NOMO-1 treated with dmso at 0.1 percent for 144 hours (cell line): ENCODE data around the gene JAKMIP1.
"Not testable (repeated sequence)": the region's sequence is repeated elsewhere in the genome, so short reads cannot be mapped to it uniquely, and the experiment has no call there.

Experiments
- DNase-seq: peaks from one replicate; lab custom pipeline; 2025; ENCODE audit not compliant: unreplicated experiment; lab: John Stamatoyannopoulos, UW

Gene JAKMIP1

DNA sequence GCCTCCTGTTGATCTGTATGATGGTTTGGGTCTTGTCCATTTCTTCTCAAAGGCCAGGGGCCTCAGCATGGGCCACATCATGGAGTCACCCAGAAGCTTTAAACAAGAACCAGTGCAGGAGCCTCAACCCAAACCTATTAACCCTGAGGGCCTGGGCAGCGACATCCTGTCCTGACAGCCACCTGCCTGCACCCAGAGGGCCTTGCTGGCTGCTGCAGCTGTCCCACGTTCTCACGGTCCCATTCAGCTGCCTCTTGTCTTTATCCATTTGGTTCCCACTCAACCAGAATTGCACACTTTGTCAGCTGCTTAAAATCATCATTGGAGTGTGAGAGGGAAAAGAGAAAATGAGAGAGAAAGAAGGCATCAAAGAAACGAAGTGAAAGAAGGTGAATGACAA lies 203.7 kb downstream of the JAKMIP1 start:
- DNase-seq: no peak

DNA sequence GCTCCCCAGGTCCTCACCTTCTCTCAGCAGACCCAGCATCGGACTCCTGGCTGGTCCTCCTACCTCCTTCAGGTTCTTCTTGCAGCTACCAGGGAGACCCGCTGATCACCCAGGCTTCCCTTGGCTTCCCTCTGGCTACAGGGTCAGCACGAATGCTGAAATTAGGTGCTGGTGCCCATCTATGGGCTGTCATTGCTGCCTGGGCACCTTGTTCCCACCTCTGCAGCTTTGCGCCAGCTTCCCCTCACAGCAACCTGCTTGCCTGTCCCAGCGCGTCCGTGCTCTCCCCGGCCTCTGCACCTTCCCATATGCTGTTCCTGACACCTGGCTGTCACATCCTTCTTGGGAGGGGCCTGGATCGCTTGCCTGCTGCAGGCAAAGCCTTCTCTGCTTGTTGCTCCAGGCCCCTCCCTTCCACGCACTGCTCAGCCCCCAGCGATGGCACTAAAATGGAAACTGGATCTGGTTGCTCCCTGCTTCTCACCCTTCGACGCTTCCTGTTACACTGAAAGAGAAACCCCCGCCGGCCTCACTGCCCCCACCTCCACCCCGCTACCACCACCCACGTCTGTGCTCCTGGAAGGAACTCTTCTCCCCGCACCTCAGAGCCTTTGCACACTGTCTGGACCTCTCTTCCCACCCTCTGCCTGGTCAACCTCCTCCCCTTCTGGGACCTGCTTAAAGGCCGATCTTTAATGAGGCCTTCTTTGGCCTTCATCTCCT lies 204.3 kb downstream of the JAKMIP1 start:
- no peak for DNase-seq

GRCh38 chr4:5993876-5994811 lies 206.2 kb downstream of the JAKMIP1 start:
- no peak for DNase-seq

GRCh38 chr4:5993346-5993745 lies 207.0 kb downstream of the JAKMIP1 start:
- DNase-seq: not testable (repeated sequence)

GRCh38 chr4:5992828-5993321 lies 207.5 kb downstream of the JAKMIP1 start:
- no peak for DNase-seq

- no peak for DNase-seq
These were observed 208.1 kb downstream of the JAKMIP1 start for GRCh38 chr4:5992171-5992827.

- no peak for DNase-seq
These were observed 208.9 kb downstream of the JAKMIP1 start for GRCh38 chr4:5991405-5991804.

DNA sequence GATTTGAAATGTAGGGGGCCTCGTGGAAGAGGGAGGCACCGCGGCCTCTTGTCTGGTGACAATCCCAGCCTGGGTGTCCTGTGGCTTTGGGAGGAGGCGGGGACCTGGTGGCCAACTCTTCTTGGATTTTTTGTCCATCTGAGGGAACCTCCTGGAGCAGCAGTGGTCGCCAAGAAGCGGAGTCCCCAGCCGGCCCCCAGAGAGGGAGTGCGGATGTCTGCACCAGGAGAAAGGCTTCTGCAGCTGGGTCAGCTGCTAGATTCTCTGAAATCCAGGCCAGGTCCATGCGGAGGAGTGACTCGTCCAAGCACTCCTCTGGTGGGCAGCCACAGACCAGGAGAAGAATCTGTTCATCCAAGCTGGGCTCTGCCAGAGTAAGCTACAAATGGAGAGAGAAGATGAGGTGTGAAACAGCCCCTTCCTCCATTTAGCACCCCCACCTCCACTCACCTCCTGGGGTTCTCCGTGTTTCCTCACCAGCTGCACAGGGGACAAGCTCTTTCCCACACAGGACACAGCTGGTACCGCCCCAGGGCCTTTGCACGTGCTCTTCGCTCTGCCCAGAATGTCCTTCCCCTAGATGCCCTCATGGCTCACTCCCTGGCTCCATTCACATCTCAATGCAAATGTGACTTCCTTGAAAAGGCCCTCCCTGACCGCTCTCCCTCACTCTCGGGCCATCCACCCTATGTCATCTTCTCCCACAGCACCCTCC lies 209.7 kb downstream of the JAKMIP1 start:
- DNase-seq: no peak

- no peak for DNase-seq
These were observed 210.8 kb downstream of the JAKMIP1 start for GRCh38 chr4:5989236-5990225.

- no peak for DNase-seq
These were observed 212.1 kb downstream of the JAKMIP1 start for GRCh38 chr4:5988086-5988845.

DNA sequence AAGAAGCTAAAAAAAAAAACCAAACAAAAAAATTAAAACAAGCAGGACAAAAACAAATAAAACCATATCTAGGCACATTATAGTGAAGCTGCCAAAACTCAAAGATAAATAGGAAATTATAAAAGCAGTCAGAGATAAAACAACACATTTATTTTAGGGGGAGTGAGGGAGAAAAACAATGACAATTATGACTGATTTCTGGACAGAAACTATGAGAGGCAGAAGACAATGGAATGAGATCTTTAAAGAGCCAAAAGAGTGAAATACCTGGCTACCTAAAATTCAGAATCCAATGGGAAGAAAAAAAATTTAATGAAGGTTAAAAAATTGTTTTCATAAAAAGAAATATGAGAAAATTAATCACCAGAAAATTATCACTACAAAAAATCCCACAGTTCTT lies 215.5 kb downstream of the JAKMIP1 start:
- DNase-seq: no peak

- DNase-seq: no peak
These were observed 218.0 kb downstream of the JAKMIP1 start for GRCh38 chr4:5982156-5982973.

DNA sequence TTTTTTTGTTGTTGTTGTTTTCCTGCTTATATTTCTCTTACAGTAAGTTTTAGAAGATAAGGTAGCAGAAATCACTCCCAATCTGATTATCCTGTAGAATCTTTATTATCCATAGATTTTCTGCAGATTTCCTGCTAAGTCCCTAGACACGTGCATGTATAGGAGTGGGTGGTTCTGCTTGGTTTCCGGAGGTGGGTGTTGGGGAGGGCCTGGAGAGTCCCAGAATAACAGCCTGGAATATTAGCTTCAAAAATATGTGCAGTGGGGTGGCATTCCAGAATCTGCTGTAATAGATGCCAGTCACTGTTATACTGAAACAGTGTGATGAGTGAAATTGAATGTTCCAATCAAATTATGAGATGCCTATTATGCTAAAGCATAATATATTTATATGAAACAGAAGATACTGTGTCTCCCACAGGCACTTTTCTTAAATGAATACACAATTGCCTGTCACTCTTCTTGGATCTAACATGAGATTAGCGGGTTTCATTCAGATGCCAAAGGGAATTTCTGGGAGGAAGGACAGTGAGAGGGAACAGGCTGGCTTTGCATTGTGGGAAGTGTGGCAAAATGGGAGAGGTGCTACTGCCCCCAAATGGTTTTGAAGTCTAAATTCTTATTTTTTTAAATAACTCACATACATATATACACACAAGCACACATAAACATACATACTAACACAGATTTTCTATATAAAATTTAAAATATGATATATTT lies 219.8 kb downstream of the JAKMIP1 start:
- DNase-seq: no peak

DNA sequence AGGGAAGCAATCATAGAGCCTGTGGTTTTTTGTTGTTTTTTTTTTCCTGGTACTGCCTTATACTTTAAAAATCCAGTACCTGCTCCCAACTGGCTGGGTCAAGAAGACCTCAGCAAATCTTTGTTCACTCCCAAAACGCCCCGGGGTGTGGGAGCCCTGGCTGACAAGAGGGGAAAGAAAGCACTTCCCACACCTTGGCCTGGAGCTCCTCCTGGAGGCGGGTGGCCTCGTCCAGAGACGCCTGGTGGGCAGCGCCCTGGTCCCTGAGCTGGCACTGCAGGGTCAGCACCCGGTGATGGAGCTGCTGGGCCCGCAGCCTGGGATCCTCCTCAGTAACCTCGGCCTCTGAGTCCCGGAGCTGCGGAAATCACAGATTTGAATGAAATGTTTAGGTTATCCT lies 220.4 kb downstream of the JAKMIP1 start:
- DNase-seq: no peak

DNA sequence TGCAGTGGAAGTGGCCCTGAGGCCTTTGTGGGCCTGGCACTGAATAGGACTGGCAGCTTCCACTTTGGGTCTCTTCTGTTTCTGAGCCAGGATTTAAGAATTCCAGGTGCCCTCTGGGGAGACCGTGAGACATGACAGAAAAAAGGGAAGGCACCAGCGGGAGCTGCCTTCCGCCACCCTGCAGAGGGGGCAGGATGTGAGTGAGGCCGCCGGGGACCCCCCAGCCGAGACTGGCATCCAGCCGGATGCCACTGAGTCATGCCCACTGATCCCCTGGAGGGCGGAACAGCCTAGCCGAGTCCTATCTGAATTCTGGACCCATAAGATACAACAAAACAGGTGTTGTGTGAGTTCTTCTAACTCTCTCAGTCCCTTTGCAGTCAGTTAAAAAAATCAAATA lies 223.4 kb downstream of the JAKMIP1 start:
- no peak for DNase-seq

DNA sequence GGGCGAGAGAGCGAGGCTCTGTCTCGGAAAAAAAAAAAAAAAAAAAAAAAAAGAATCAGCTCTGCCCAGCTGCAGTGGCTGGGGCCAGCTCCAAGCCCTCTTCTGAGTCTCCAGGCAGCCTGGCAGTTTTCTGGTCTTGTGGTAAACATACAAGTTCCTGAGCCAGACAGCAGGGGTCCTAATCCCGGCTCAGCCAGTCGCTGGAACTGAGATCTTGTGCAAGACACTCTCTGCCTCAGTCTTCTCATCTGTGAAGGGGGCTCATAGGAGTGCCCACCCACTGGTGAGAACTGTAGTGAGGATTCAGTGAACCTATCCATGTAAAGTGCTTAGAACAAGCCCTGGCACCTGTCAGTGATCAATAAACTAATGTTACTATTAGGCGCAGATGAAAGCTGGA lies 223.9 kb downstream of the JAKMIP1 start:
- DNase-seq: no peak
